Endothelial cell (in vitro differentiated cells): ENCODE measurements around the gene NPHP4. TPM values are rescaled to one million over a fixed set of nuclear protein-coding genes. Genes with fewer than 3 reads are reported as not detected.

Experiments
- DNase-seq: peaks from one replicate; pipeline ENCODE4 v3.0.0; 2021; ENCODE audit warnings: low spot score
- H3K27ac Mint-ChIP-seq: one replicate; pipeline ENCODE4 v1.8.0; 2021; ENCODE audit warnings: mixed read lengths, inconsistent platforms; ENCODE audit not compliant: unreplicated experiment
- H3K27me3 Mint-ChIP-seq: one replicate; pipeline ENCODE4 v1.8.0; 2021; ENCODE audit warnings: mild to moderate bottlenecking, moderate library complexity, mixed read lengths, inconsistent platforms; ENCODE audit not compliant: unreplicated experiment
- H3K36me3 Mint-ChIP-seq: one replicate; pipeline ENCODE4 v1.8.0; 2021; ENCODE audit warnings: mild to moderate bottlenecking, low read depth, mixed read lengths, inconsistent platforms; ENCODE audit not compliant: unreplicated experiment
- H3K4me1 Mint-ChIP-seq: one replicate; pipeline ENCODE4 v1.8.0; 2021; ENCODE audit warnings: mild to moderate bottlenecking, mixed read lengths, inconsistent platforms; ENCODE audit not compliant: unreplicated experiment
- H3K4me3 Mint-ChIP-seq: one replicate; pipeline ENCODE4 v1.8.0; 2021; ENCODE audit warnings: mild to moderate bottlenecking, mixed read lengths, inconsistent platforms; ENCODE audit not compliant: unreplicated experiment
- H3K9me3 Mint-ChIP-seq: one replicate; pipeline ENCODE4 v1.8.0; 2021; ENCODE audit warnings: mixed read lengths, inconsistent platforms; ENCODE audit not compliant: unreplicated experiment
- total RNA-seq: library from RNA; stranded (reverse); fragmentation: NEBNext Ultra II Directional; extraction: Animal tissue kit (Norgen Biotek cat#: 25700); gene quantifications from one replicate; pipeline ENCODE4 v1.2.1, GENCODE V29; 2021; ENCODE audit not compliant: unreplicated experiment
- TF ChIP-seq, protein P1 (sequence below): fragments of 200-600 bp; sonication (generic); IDR thresholded peaks from one replicate; pipeline ENCODE4 v1.5.0; 2021; ENCODE audit warnings: antibody characterized with exemption; ENCODE audit not compliant: unreplicated experiment

The NPHP4 gene
- total RNA-seq, 1 donor from 2014 or later, result 15.3 TPM

DNA sequence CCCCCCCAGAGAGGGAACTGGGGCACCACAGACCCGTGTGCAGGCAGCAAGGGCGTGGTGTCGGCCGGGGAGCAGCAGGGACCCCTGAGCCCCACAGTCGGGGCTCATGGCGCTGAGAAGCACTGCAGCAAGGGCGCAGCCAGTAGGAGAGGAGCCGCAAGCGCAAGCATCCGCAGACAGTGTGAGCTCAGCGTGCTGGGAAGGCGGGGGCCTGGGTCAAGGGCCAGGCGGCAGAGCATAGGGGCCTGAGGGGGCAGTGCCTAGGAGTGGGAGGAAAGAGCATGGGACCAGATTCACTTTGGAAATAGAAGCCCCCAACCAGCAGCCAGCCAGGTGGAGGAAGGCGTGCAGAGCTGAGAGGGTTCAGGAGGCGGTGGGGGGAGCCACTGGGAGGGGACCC lies 46.8 kb upstream of the NPHP4 start:
- no peak overlapping the region for H3K27ac Mint-ChIP-seq
- H3K4me3 Mint-ChIP-seq, result no peak overlapping the region
- no peaks in the 10 kb centered on the region for H3K9me3 Mint-ChIP-seq
- H3K36me3 Mint-ChIP-seq, result no peaks in the 10 kb centered on the region
- TF ChIP-seq, protein P1, sequence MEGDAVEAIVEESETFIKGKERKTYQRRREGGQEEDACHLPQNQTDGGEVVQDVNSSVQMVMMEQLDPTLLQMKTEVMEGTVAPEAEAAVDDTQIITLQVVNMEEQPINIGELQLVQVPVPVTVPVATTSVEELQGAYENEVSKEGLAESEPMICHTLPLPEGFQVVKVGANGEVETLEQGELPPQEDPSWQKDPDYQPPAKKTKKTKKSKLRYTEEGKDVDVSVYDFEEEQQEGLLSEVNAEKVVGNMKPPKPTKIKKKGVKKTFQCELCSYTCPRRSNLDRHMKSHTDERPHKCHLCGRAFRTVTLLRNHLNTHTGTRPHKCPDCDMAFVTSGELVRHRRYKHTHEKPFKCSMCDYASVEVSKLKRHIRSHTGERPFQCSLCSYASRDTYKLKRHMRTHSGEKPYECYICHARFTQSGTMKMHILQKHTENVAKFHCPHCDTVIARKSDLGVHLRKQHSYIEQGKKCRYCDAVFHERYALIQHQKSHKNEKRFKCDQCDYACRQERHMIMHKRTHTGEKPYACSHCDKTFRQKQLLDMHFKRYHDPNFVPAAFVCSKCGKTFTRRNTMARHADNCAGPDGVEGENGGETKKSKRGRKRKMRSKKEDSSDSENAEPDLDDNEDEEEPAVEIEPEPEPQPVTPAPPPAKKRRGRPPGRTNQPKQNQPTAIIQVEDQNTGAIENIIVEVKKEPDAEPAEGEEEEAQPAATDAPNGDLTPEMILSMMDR, result no peak
- no peak for DNase-seq
- no peaks in the 10 kb centered on the region for H3K4me1 Mint-ChIP-seq
- H3K27me3 Mint-ChIP-seq, result peaks cover 11% of the 10 kb centered on the region

DNA sequence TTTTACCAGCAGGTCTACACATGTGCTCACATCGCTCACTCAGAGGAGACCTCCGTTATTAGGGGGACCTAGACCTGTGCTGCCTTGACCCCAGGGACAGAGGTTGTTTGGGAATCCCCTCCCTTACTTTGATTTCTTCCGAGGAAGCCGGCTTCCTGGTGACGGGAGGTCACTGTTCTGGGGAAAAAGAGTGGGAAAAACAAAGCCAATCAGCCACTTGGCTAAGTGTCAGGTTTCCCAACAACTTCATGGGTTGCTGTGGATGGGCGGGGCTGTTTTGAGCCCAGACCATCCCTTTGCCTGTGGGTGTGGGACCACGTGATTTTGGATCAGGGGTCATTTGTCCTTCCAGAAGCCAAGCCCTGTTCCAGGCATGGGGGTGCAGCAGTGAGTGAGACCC lies 46.4 kb upstream of the NPHP4 start:
- H3K27ac Mint-ChIP-seq, result no peak overlapping the region
- no peaks in the 10 kb centered on the region for H3K4me1 Mint-ChIP-seq
- peaks cover 11% of the 10 kb centered on the region for H3K27me3 Mint-ChIP-seq
- no peaks in the 10 kb centered on the region for H3K9me3 Mint-ChIP-seq
- TF ChIP-seq, protein P1, result no peak
- H3K4me3 Mint-ChIP-seq, result no peak overlapping the region
- H3K36me3 Mint-ChIP-seq, result no peaks in the 10 kb centered on the region
- DNase-seq, result no peak

DNA sequence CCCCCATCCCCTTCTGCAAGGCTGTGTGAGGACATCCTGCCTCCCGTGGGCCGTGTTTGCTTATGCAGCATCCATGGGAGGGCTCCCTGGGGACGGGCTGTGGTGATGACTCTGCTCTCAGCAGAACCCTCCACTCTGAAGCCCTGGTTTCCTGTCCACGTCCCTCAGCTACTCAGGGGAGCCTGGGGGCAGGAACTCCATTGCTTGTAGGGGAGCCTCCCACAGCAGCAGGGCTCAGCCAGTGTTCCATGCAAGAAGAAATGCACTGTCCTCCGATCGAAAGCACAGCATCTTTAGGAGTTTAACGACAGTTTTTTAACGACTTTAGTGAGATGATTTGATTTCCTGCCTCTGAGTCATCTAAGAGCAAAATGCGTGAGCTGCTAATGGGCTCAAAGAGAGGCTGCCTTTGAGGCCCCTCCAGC lies 45.1 kb upstream of the NPHP4 start:
- TF ChIP-seq, protein P1, result no peak
- Mint-ChIP-seq H3K4me3 (no peak overlapping the region), H3K27me3 (peaks cover 10% of the 10 kb centered on the region), H3K36me3 (no peaks in the 10 kb centered on the region), H3K9me3 (no peaks in the 10 kb centered on the region), H3K27ac (no peak overlapping the region), H3K4me1 (no peaks in the 10 kb centered on the region)
- DNase-seq, result no peak

DNA sequence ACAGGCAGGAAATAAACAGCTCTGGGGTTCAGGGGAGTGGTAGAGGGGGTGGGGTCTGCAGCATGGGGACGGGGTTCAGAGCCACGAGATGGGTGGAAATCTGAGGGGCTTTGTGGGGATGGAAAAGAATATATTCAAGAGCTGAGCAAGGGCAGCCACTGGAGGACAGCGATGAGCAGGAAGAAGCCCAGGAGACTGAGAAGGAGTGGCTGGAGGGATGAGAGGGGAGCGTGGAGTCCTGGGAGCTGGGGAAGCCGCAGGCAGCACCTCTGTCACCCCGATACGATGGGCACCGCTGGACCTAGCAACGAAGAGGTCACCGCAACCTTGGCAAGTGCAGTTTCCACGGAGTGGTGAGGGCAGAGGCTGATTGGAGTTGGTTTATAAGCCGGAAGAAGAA lies 43.5 kb upstream of the NPHP4 start:
- TF ChIP-seq, protein P1, result no peak
- Mint-ChIP-seq H3K27ac (no peak overlapping the region), H3K9me3 (no peaks in the 10 kb centered on the region), H3K27me3 (peaks cover 7% of the 10 kb centered on the region), H3K4me3 (no peak overlapping the region), H3K36me3 (no peaks in the 10 kb centered on the region), H3K4me1 (no peaks in the 10 kb centered on the region)
- no peak for DNase-seq

DNA sequence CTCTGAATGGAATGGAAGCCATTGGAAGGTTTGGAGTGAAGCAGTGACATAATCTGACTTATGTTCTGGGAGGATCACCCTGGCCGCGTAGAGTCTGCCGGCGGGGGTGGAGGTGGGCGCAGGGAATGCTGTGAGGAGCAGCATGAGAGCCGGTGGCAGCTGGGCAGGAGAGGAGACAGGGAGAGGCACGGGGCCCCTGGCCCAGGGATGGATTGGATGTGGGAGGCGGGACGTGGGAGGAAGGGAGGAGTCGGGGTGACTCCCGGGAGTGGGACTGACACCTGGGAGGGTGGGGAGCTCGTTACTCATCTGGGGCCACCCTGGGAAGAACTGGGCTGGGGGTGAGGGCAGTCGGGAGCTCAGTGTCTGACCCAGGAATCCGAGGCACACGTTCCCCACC lies 43.1 kb upstream of the NPHP4 start:
- Mint-ChIP-seq H3K4me3 (no peak overlapping the region), H3K27ac (no peak overlapping the region), H3K27me3 (peaks cover 7% of the 10 kb centered on the region), H3K9me3 (no peaks in the 10 kb centered on the region), H3K36me3 (no peaks in the 10 kb centered on the region), H3K4me1 (no peaks in the 10 kb centered on the region)
- no peak for DNase-seq
- TF ChIP-seq, protein P1, result no peak
